ENCODE measurements around the gene PAWR.
"Not testable (repeated sequence)": the region's sequence is repeated elsewhere in the genome, so short reads cannot be mapped to it uniquely, and the experiment has no call there.

PAWR gene

DNA sequence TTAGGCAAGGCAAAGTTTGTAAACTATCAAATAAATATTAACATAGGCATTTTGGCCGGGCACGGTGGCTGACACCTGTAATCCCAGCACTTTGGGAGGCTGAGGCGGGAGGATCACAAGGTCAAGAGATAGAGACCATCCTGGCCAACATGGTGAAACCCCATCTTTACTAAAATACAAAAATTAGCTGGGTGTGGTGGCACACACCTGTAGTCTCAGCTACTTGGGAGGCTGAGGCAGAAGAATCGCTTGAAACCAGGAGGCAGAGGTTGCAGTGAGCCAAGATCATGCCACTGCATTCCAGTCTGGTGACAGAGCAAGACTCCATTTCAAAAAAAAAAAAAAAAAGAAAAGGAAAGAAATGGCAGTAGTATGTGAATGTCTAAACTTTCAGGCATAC, 43.9 kb downstream of the PAWR start:
- not testable (repeated sequence) for H3K36me3 ChIP-seq (ENCODE audit: insufficient read depth, low read length); H3K9ac ChIP-seq (ENCODE audit: low read depth, low read length); H3K9me3 ChIP-seq (ENCODE audit: control insufficient read depth, insufficient read depth, low read length)
- peaks cover 34% of the 10 kb centered on the region for H3K4me1 ChIP-seq (ENCODE audit: insufficient read depth, low read length)

DNA sequence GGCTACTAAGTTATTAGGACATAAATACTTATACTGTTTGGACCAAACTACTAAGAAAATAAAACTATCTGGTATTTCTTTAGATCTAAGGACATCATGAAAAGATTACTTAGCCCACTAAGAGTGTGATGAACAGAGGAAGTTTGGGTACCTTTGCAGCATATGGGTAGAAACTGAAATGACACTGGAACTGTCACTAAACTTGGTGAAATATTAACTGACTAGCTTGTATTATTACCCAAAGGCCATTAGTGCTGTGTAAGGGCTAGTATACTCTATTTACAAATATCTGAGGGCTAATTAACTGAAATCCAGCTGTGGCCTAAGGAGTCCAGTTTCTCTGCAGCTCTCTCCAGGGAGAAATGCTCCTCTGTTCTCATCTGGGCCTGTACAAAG, 45.5 kb downstream of the PAWR start:
- Histone ChIP-seq H3K9me3 (ENCODE audit: control insufficient read depth, insufficient read depth, low read length) (no peaks in the 10 kb centered on the region), H3K4me1 (ENCODE audit: insufficient read depth, low read length) (peaks cover 34% of the 10 kb centered on the region), H3K9ac (ENCODE audit: low read depth, low read length) (no peak overlapping the region), H3K36me3 (ENCODE audit: insufficient read depth, low read length) (no peaks in the 10 kb centered on the region)

DNA sequence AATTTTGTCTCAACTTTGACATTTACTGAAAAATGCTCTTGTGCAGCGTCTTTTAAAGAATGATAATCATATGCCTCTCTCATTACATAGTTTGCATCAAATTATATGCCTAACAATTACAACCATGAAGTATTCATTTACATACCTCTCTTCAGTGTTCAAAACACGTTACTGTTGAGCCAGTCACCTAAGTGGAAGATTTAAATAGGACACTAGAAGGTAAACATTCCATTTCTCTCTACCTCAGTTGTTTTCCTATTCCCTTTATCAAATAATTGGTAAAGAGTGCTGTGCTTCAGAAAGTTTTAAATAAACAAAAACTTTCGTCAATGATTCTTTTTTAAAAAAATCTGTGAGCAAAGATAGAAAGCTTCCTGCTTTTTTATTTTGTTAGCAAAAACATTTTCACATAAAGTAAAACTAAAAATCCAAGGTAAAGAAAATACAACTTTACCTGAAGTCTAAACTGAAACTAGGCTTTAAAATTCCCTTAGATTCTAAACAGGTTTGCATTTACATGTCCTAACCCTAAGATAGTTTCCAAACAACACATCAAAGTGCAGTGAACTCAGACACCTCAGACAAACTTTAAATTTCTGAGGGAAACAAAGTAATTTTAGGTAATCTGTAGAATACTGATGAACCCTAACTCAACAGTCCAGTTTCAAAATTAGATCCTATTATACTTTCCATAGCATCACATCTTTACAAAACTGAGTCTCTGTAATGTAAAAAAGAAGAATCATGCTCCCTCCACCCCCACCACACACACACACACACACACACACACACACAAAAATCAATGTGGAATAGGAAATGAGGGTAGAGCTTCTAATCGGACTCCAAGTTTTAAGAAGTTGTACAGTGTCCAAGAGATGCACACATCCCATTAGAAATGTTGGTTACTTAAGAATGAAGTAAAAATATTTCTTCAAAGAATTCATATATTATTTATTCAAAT, 46.2 kb downstream of the PAWR start:
- Histone ChIP-seq H3K9ac (ENCODE audit: low read depth, low read length) (no peak overlapping the region), H3K4me1 (ENCODE audit: insufficient read depth, low read length) (peaks cover 34% of the 10 kb centered on the region), H3K36me3 (ENCODE audit: insufficient read depth, low read length) (no peaks in the 10 kb centered on the region), H3K9me3 (ENCODE audit: control insufficient read depth, insufficient read depth, low read length) (no peaks in the 10 kb centered on the region)

DNA sequence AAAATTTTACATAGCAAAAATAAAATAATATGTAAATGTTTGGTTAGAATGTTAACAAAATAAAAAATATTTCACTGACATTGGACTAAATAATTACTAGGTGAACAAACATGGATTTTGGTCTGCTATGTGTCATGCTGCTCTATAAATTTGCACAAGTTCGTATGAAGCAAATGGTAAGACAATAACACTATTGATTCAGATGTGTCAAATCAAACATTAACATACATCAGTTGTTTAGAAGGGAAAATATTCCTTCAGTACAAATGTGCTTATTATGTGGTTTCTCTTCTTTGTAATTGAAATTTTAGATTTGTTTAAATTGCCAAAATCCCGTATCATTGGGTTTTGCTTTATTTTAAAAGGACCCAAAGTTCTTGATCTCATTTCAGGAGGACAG, 46.9 kb downstream of the PAWR start:
- Histone ChIP-seq H3K36me3 (ENCODE audit: insufficient read depth, low read length) (no peaks in the 10 kb centered on the region), H3K9ac (ENCODE audit: low read depth, low read length) (no peak overlapping the region), H3K9me3 (ENCODE audit: control insufficient read depth, insufficient read depth, low read length) (no peaks in the 10 kb centered on the region), H3K4me1 (ENCODE audit: insufficient read depth, low read length) (peaks cover 34% of the 10 kb centered on the region)

DNA sequence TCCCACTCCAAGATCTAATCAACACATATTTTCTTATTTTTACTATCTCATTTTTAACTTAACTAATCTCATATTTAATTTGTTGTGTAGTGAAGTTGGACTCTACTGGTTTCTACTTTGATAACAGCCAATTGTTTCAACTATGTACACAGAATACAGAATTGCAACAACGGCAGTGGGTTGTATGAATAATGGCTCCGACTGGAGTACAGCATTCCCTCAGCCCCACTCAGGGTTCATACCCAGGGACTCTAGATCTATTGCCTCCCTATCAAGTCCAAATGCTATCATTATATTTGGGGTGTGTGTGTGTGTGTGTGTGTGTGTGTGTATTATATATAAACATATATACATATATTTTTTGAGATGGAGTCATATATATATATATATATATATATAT, 52.3 kb downstream of the PAWR start:
- peaks cover 28% of the 10 kb centered on the region; the same call in 1 of the 2 replicates for H3K4me1 ChIP-seq (ENCODE audit: insufficient read depth, low read length)
- no peak overlapping the region for H3K9ac ChIP-seq (ENCODE audit: low read depth, low read length)
- no peaks in the 10 kb centered on the region for H3K9me3 ChIP-seq (ENCODE audit: control insufficient read depth, insufficient read depth, low read length)

DNA sequence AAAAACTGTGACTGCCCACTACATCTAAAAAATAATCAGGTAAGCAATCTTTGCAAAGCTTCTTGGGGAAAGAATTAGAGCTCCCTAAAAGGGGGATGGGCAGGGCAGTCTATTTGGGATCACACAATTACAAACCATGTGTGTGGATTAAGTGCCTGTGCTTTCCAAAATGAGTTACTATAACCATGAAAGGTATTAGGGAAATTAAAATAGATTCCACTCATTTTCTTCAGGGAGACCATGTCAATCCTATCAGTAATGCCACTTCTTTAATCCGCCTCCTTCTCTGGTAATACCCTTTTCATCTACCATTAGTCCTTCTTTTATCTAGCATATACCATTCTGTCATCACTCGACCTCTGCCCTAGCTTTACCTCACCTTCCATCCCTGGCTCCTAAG, 53.7 kb downstream of the PAWR start:
- H3K36me3 ChIP-seq (ENCODE audit: insufficient read depth, low read length) = no peaks in the 10 kb centered on the region
- no peak overlapping the region for H3K9ac ChIP-seq (ENCODE audit: low read depth, low read length)
- H3K4me1 ChIP-seq (ENCODE audit: insufficient read depth, low read length) = peaks cover 19% of the 10 kb centered on the region; the same call in 1 of the 2 replicates
- H3K9me3 ChIP-seq (ENCODE audit: control insufficient read depth, insufficient read depth, low read length) = no peaks in the 10 kb centered on the region

More for the DNA sequence above, 52.3 kb downstream of the PAWR start:
- H3K36me3 ChIP-seq (ENCODE audit: insufficient read depth, low read length) = no peaks in the 10 kb centered on the region

DNA sequence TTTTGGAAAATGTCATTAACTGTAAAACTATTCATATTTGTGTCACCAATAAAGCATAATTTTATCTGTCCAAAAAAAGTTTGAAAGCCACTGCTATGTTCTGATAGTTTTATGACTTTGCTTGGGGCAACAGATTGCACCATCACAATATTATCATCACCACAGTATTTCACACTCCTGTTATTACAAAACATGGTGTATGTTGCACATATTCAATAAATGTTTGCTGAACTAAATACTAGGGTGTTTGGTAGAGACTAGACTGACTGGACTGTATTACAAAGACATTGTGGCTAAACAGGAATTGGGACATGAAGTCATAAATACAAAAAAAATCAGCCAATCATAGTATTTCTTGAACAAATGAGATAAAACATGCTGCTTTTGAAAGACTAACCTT, 55.1 kb downstream of the PAWR start:
- Histone ChIP-seq H3K4me1 (ENCODE audit: insufficient read depth, low read length) (peaks cover 19% of the 10 kb centered on the region; the same call in 1 of the 2 replicates), H3K36me3 (ENCODE audit: insufficient read depth, low read length) (no peaks in the 10 kb centered on the region), H3K9me3 (ENCODE audit: control insufficient read depth, insufficient read depth, low read length) (no peaks in the 10 kb centered on the region), H3K9ac (ENCODE audit: low read depth, low read length) (no peak overlapping the region)

DNA sequence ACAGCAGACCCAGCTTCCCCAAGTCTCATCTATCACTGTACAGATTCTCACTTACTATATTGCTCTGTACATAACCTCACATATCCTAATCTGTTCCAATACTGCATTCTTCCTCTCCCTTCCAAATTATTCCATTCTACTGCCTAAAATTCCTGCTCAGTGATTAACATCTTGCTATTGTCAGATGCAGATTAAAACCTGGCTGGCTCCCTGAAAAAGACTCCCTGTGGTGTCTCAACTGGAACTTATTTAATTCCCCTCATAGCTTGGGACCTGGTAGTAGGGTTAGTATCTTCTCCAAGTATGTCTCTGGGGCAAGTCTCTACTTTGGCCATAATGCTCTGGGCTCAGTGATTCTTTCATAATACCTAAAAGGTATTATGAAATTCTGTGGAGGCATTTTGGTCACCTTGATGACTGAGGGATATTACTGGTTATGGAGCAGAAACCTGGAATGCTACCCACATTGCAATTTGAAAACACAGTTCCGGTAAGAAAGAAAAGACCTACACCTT, 55.8 kb downstream of the PAWR start:
- Histone ChIP-seq H3K4me1 (ENCODE audit: insufficient read depth, low read length) (peaks cover 19% of the 10 kb centered on the region; the same call in 1 of the 2 replicates), H3K9ac (ENCODE audit: low read depth, low read length) (no peak overlapping the region), H3K36me3 (ENCODE audit: insufficient read depth, low read length) (no peaks in the 10 kb centered on the region), H3K9me3 (ENCODE audit: control insufficient read depth, insufficient read depth, low read length) (no peaks in the 10 kb centered on the region)

DNA sequence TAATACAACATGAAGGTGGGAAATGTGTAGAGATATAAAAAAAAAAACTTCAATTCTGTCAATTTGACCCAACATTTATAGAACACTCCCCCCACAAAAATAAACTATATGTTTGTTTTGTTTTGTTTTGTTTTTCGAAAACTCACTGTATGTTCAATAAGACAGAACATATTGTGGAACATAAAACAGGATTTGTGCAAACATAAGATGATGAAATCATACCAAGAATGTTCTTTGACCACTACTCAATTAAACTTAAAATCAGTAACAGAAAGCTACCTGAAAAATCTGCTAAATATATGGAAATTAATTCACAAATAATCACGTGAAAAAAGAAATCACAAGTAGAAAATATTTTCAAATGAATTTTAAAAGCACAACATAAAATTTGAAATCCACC, 61.2 kb downstream of the PAWR start:
- Histone ChIP-seq H3K9me3 (ENCODE audit: control insufficient read depth, insufficient read depth, low read length) (no peaks in the 10 kb centered on the region), H3K36me3 (ENCODE audit: insufficient read depth, low read length) (no peaks in the 10 kb centered on the region), H3K9ac (ENCODE audit: low read depth, low read length) (no peak overlapping the region), H3K4me1 (ENCODE audit: insufficient read depth, low read length) (no peaks in the 10 kb centered on the region)

DNA sequence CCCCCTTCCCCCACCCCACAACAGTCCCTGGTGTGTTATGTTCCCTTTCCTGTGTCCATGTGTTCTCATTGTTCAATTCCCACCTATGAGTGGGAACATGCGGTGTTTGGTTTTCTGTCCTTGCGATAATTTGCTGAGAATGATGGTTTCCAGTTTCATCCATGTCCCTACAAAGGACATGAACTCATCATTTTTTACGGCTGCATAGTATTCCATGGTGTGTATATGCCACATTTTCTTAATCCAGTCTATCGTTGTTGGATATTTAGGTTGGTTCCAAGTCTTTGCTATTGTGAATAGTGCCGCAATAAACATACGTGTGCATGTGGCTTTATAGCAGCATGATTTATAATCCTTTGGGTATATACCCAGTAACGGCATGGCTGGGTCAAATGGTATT, 64.0 kb downstream of the PAWR start:
- not testable (repeated sequence) for H3K4me1 ChIP-seq (ENCODE audit: insufficient read depth, low read length); H3K9me3 ChIP-seq (ENCODE audit: control insufficient read depth, insufficient read depth, low read length); H3K36me3 ChIP-seq (ENCODE audit: insufficient read depth, low read length); H3K9ac ChIP-seq (ENCODE audit: low read depth, low read length)

DNA sequence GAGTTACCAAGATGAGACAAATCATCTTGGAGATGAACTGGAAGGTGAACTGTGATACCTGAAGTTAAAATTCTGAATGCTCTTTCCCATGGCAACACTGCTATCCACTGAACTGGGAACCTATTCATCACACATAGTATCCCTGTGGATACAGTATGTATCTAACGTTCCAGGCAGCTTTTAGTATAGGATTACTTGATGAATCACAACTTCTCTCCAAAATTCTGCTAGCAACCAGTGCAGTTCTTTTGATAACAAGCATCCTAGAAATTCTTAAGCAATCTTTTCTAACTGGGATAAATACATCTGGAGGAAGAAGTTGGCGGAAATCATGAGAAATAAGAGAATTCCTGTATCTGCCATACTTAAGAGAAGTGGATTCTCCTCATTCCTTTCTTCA, 66.4 kb downstream of the PAWR start:
- Histone ChIP-seq H3K4me1 (ENCODE audit: insufficient read depth, low read length) (no peaks in the 10 kb centered on the region), H3K9me3 (ENCODE audit: control insufficient read depth, insufficient read depth, low read length) (no peaks in the 10 kb centered on the region), H3K9ac (ENCODE audit: low read depth, low read length) (no peak overlapping the region), H3K36me3 (ENCODE audit: insufficient read depth, low read length) (peaks cover 9% of the 10 kb centered on the region)

DNA sequence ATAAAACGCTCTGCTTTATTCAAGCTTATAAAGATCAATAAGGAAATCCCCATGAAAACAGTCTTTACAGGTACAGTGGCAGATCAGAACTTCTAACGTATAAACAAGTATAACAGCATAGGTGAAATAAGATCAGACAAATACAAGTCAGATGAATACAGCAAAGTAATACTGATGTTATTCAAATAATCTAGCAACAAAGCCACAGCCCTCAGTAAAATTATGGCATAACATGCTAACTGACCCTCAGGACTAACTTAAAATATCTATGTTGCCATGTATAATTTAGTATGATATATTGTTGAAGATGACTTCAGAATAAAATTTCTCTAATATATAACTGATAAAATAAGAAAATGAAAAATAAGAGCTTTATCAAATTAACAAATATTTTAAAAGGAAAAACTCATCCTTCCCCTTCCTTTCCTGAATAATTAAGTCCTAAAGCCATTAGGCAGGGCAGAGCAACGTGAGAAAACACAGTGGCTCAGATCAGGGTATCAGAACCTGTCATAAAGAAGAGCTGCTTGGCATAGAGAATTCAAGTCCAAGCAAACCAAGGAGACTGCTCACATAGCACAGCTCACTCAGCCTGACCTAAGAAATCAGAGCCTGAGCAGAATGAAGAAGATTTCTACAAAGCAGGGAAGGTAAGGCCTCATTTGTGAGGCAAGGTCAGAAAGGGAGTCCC, 70.7 kb downstream of the PAWR start:
- no peaks in the 10 kb centered on the region for H3K4me1 ChIP-seq (ENCODE audit: insufficient read depth, low read length)
- H3K9me3 ChIP-seq (ENCODE audit: control insufficient read depth, insufficient read depth, low read length) = no peaks in the 10 kb centered on the region
- H3K36me3 ChIP-seq (ENCODE audit: insufficient read depth, low read length) = peaks cover 14% of the 10 kb centered on the region
- no peak overlapping the region for H3K9ac ChIP-seq (ENCODE audit: low read depth, low read length)

DNA sequence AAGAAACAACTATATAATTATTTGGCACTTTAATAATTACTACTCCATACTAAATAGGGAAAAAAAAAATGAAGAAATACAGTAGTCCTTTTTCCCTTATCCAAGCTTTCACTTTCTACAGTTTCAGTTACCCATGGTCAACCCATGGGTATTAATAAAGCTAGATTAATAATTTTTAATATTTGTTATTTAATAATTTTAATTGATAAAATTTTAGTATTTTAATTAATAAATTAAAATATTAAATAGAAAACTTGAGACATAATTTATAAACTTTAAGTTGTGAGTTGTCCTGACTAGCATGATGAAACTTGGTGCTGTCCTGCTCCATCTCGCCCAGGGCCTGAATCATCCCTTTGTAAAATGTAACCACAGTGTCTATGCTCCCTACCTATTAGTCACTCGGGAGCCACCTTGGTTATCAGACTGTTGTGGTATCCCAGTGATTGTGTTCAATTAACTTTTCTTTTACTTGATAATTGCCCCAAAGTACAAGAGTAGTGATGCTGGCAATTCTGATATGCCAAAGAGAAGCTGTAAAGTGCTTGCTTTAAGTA, 71.8 kb downstream of the PAWR start:
- H3K4me1 ChIP-seq (ENCODE audit: insufficient read depth, low read length) = no peaks in the 10 kb centered on the region
- no peak overlapping the region for H3K9ac ChIP-seq (ENCODE audit: low read depth, low read length)
- H3K36me3 ChIP-seq (ENCODE audit: insufficient read depth, low read length) = peaks cover 14% of the 10 kb centered on the region
- H3K9me3 ChIP-seq (ENCODE audit: control insufficient read depth, insufficient read depth, low read length) = no peaks in the 10 kb centered on the region

DNA sequence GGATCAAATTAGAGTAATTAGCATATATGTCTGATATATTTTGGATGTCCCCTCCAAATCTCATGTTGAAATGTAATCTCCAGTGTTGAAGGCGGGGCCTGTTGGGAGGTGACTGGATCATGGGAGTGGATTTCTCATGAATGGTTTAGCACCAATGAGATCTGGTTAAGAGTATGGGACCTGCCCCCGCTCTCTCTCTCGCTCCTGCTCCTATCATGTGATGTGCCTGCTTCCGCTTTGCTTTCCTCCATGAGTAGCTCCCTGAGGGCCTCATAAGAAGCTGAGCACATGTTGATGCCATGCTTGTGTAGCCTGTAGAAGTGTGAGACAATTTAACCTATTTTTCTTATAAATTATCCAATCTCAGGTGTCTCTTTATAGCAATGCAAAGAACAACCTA, 73.1 kb downstream of the PAWR start:
- no peak overlapping the region for H3K9ac ChIP-seq (ENCODE audit: low read depth, low read length)
- H3K4me1 ChIP-seq (ENCODE audit: insufficient read depth, low read length) = no peaks in the 10 kb centered on the region
- H3K36me3 ChIP-seq (ENCODE audit: insufficient read depth, low read length) = peaks cover 14% of the 10 kb centered on the region
- H3K9me3 ChIP-seq (ENCODE audit: control insufficient read depth, insufficient read depth, low read length) = no peaks in the 10 kb centered on the region

All from ES-I3 (cell line).